Peyer's patch (tissue), 4 donors: ENCODE data around the gene AP4M1. TPM values are rescaled to one million over a fixed set of nuclear protein-coding genes. Genes with fewer than 3 reads are reported as not detected.

Experiments used
- DNase-seq, 3 donors: peaks; one replicate each; pipeline ENCODE4 v3.0.0-alpha.2; 2017 to 2019
- H3K27ac ChIP-seq, 4 donors: fragments of 200-600 bp; sonication (generic); one replicate each; pipeline ENCODE4 v1.5.1; 2016 to 2019
- H3K27me3 ChIP-seq, 2 donors: fragments of 200-600 bp; sonication (generic); one replicate each; pipeline ENCODE4 v1.5.1; 2019
- H3K36me3 ChIP-seq, 3 donors: fragments of 200-600 bp; sonication (generic); one replicate each; pipeline ENCODE4 v1.5.1; 2016 to 2019
- H3K4me1 ChIP-seq, 4 donors: fragments of 200-600 bp; sonication (generic); one replicate each; pipeline ENCODE4 v1.5.1; 2016 to 2019
- H3K4me3 ChIP-seq, 4 donors: fragments of 200-600 bp; sonication (generic); 1 replicate in 3 of 4; 2 replicates in 1 of 4; pipeline ENCODE4 v1.5.1; 2016 to 2019; ENCODE audit warnings: mild to moderate bottlenecking in 1 of 4
- H3K9me3 ChIP-seq, 4 donors: fragments of 200-600 bp; sonication (generic); one replicate each; pipeline ENCODE4 v1.5.1; 2016 to 2019; ENCODE audit warnings: mild to moderate bottlenecking in 1 of 4
- POLR2A ChIP-seq, 2 donors: fragments of 450-650 bp; IDR thresholded peaks; one replicate each; pipeline ENCODE4 v1.5.1; 2017; ENCODE audit warnings: antibody characterized with exemption in 2 of 2, mild to moderate bottlenecking in 2 of 2, moderate library complexity in 2 of 2
- total RNA-seq, 4 donors: library from RNA; depleted of rRNA; stranded (reverse); fragments of >200 nt; gene quantifications; one replicate each; pipeline ENCODE4 v1.1.0, GENCODE V29; 2016
- TF ChIP-seq, protein P1 (sequence below), 6 experiments: fragments of 450-650 bp in 4 of 6; fragments of 200-600 bp in 2 of 6; sonication (generic) in 1 of 6; IDR thresholded peaks; one replicate each; pipeline ENCODE4 v1.5.1; 2017 to 2019; ENCODE audit warnings: antibody characterized with exemption in 6 of 6, mild to moderate bottlenecking in 3 of 6, moderate library complexity in 1 of 6

Gene AP4M1
- total RNA-seq, 4 donors from 2014 or later: 28.7 to 119 (median 33.6) TPM

DNA sequence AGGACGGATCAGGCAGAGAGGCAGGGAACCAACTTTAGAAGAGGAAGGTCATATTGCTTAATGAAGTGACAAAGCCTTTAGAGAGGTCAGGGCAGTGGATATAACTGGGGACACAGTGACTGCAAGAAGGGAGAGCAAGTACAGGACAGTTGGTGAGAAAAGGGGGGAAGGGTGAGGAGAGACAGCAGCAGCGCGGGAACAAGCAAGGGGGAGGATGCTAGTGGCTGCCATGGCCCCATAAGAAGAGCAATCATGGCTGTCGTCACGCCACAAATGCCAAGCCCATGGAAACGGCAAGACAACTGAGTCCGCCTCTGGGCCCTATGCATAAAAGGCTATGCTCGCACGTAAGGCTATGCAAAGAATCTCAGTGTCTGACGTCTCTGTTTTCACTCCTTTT lies 29.0 kb upstream of the AP4M1 start:
- H3K27ac ChIP-seq: no peak overlapping the region
- TF ChIP-seq, protein P1, sequence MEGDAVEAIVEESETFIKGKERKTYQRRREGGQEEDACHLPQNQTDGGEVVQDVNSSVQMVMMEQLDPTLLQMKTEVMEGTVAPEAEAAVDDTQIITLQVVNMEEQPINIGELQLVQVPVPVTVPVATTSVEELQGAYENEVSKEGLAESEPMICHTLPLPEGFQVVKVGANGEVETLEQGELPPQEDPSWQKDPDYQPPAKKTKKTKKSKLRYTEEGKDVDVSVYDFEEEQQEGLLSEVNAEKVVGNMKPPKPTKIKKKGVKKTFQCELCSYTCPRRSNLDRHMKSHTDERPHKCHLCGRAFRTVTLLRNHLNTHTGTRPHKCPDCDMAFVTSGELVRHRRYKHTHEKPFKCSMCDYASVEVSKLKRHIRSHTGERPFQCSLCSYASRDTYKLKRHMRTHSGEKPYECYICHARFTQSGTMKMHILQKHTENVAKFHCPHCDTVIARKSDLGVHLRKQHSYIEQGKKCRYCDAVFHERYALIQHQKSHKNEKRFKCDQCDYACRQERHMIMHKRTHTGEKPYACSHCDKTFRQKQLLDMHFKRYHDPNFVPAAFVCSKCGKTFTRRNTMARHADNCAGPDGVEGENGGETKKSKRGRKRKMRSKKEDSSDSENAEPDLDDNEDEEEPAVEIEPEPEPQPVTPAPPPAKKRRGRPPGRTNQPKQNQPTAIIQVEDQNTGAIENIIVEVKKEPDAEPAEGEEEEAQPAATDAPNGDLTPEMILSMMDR (IDR thresholded peaks at IDR 0.05): no peak
- no peak for TF ChIP-seq POLR2A (IDR thresholded peaks at IDR 0.05)
- no peak overlapping the region for H3K4me3 ChIP-seq
- H3K9me3 ChIP-seq: peaks cover 0 to 25% (median 11%) of the 10 kb centered on the region in 4 donors
- H3K36me3 ChIP-seq: peaks cover 5 to 87% (median 14%) of the 10 kb centered on the region in 3 donors
- H3K4me1 ChIP-seq: peaks cover 0 to 14% (median 0%) of the 10 kb centered on the region in 4 donors
- DNase-seq: no peak
- H3K27me3 ChIP-seq: no peaks in the 10 kb centered on the region

DNA sequence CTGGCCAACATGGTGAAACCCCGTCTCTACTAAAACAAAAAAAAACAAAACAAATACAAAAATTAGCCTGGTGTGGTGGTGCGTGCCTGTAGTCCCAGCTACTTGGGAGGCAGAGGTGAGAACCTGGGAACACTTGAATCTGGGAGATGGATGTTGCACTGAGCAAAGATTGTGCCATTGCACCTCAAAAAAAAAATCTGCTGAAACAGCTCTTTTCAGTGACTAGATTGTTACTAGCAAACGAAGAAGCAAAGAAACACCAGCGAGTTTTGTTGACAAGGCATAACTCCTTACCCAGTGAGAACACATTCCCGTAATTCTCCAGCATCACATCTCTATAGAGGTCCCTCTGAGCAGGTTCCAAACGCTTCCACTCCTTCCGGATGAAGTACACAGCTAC lies 26.6 kb upstream of the AP4M1 start:
- Histone ChIP-seq H3K4me3 (no peak overlapping the region), H3K27ac (no peak overlapping the region), H3K27me3 (no peaks in the 10 kb centered on the region), H3K4me1 (peaks cover 0 to 35% (median 3%) of the 10 kb centered on the region in 4 donors), H3K9me3 (peaks cover 0 to 25% (median 11%) of the 10 kb centered on the region in 4 donors), H3K36me3 (peaks cover 5 to 82% (median 14%) of the 10 kb centered on the region in 3 donors)
- TF ChIP-seq, protein P1 (IDR thresholded peaks at IDR 0.05): no peak
- no peak for TF ChIP-seq POLR2A (IDR thresholded peaks at IDR 0.05)
- no peak for DNase-seq

DNA sequence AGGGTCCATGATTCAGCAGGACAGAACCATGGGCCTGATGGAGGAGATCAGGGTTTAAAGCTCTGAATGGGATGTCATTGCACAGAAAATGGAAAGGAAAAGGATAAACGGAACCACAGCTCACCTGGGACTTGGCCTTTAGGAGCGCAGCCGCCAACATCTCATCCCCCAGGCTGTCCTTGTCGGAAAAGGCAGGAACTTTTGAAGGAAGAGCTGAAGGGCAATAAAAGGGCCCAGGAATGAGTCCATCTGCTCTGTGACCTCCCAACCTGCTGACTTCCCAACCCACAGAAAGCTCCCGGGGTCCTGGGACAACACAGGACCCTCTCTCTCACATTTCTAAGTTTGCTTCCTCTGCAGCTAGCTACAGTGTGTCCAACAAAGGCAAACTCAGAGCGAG lies 26.0 kb upstream of the AP4M1 start:
- Histone ChIP-seq H3K9me3 (peaks cover 0 to 25% (median 11%) of the 10 kb centered on the region in 4 donors), H3K36me3 (peaks cover 5 to 76% (median 14%) of the 10 kb centered on the region in 3 donors), H3K27ac (no peak overlapping the region), H3K27me3 (no peaks in the 10 kb centered on the region), H3K4me3 (no peak overlapping the region), H3K4me1 (peaks cover 0 to 41% (median 4%) of the 10 kb centered on the region in 4 donors)
- no peak for DNase-seq
- TF ChIP-seq, protein P1 (IDR thresholded peaks at IDR 0.05): no peak
- no peak for TF ChIP-seq POLR2A (IDR thresholded peaks at IDR 0.05)

DNA sequence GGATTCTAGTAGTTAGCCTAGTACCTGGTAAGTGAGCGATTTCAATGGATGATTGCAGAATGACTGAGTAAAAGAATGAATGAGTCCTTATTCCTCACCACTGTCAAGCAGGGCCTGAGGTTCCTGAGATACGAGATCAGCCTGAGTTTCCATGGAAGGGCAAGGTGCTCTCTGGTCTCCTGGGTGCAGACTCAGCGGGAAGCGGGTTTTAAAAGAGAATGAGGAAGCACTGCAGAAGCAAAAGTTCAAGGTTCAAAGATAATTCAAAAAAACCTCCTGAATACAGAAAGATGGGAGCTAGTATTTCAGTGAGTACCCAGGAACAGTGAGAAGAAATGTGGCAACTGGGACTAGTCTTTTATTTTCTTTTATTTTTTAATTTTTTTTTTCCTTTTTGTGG lies 24.2 kb upstream of the AP4M1 start:
- Histone ChIP-seq H3K27ac (peak overlapping the region in 3 of 4 donors; percentile 26 to 90 (median 47)), H3K9me3 (peaks cover 0 to 9% (median under 1%) of the 10 kb centered on the region in 4 donors), H3K4me1 (peaks cover 0 to 44% (median 7%) of the 10 kb centered on the region in 4 donors), H3K27me3 (no peaks in the 10 kb centered on the region), H3K36me3 (peaks cover 0 to 58% (median 8%) of the 10 kb centered on the region in 3 donors), H3K4me3 (no peak overlapping the region)
- no peak for TF ChIP-seq POLR2A (IDR thresholded peaks at IDR 0.05)
- TF ChIP-seq, protein P1 (IDR thresholded peaks at IDR 0.05): no peak
- peak in 1 of 3 donors; percentile 71 for DNase-seq

DNA sequence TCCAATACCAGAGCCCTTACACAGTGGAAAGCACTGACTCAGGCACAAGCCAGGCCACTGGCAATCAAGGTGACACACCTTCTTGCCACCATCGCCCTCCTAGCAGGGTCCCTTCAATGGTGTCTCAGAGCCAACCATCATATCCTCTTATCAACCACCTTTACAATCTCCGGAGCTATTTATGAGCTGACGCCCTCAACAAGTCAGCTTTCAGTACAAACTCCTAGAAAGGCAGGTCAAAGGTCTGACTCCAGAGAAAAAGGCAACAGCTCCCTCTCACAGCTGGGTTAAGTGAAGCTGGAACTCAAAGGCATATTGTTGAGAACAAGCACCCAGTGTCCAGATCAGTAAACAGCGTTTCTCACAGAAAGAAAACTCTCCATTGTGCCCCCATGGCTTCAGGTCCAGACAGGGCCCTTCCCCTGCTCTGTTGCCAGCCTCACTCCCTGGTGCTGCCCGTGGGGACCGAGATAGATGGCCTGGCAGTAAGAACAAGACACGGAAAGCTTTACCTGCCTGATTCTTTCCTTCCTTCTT lies 22.4 kb upstream of the AP4M1 start:
- Histone ChIP-seq H3K4me1 (peaks cover 0 to 48% (median 12%) of the 10 kb centered on the region in 4 donors), H3K27ac (peak overlapping the region in 3 of 4 donors; percentile 90 to 94 (median 91)), H3K27me3 (no peaks in the 10 kb centered on the region), H3K36me3 (peaks cover 0 to 40% (median 2%) of the 10 kb centered on the region in 3 donors), H3K4me3 (peak overlapping the region in 2 of 4 donors; percentile 86 to 90), H3K9me3 (no peaks in the 10 kb centered on the region)
- TF ChIP-seq, protein P1 (IDR thresholded peaks at IDR 0.05): no peak
- TF ChIP-seq POLR2A (IDR thresholded peaks at IDR 0.05): peak; percentile 69 to 91
- DNase-seq: peak in 2 of 3 donors; percentile 73 to 86
